WERI-Rb-1 (cell line): ENCODE data around the gene PCDHB1.

ENCODE experiments used
- DNase-seq: peaks from one replicate; pipeline ENCODE4 v3.0.0-alpha.2; 2020
- H3K27ac ChIP-seq: fragments of 250-450 bp; sonication (Bioruptor Pico); 2 replicates; pipeline ENCODE4 v1.5.1; 2020; ENCODE audit warnings: mild to moderate bottlenecking, moderate library complexity
- H3K27me3 ChIP-seq: fragments of 250-450 bp; sonication (Bioruptor Pico); 2 replicates; pipeline ENCODE4 v1.5.1; 2021; ENCODE audit warnings: mild to moderate bottlenecking, low read depth, moderate library complexity; ENCODE audit not compliant: insufficient read depth, severe bottlenecking
- H3K36me3 ChIP-seq: fragments of 250-450 bp; sonication (Bioruptor Pico); 2 replicates; pipeline ENCODE4 v1.5.1; 2020; ENCODE audit warnings: mild to moderate bottlenecking, moderate library complexity
- H3K4me3 ChIP-seq: 2 replicates; pipeline ENCODE4 v1.5.1; 2011; ENCODE audit warnings: low read depth, mild to moderate bottlenecking, control low read depth, low read length
- H3K9me3 ChIP-seq: fragments of 250-450 bp; sonication (Bioruptor Pico); 2 replicates; pipeline ENCODE4 v1.5.1; 2021; ENCODE audit warnings: mild to moderate bottlenecking, moderate library complexity; ENCODE audit not compliant: severe bottlenecking
- TF ChIP-seq, protein P1 (sequence below): IDR thresholded peaks from 2 replicates; pipeline ENCODE4 v1.5.1; 2011; ENCODE audit warnings: low read depth, mild to moderate bottlenecking, control low read depth, inconsistent platforms, low read length

PCDHB1 gene

GRCh38 chr5:141031006-141031405 is 20.2 kb upstream of the PCDHB1 start:
- H3K27ac ChIP-seq: no peak overlapping the region
- TF ChIP-seq, protein P1, sequence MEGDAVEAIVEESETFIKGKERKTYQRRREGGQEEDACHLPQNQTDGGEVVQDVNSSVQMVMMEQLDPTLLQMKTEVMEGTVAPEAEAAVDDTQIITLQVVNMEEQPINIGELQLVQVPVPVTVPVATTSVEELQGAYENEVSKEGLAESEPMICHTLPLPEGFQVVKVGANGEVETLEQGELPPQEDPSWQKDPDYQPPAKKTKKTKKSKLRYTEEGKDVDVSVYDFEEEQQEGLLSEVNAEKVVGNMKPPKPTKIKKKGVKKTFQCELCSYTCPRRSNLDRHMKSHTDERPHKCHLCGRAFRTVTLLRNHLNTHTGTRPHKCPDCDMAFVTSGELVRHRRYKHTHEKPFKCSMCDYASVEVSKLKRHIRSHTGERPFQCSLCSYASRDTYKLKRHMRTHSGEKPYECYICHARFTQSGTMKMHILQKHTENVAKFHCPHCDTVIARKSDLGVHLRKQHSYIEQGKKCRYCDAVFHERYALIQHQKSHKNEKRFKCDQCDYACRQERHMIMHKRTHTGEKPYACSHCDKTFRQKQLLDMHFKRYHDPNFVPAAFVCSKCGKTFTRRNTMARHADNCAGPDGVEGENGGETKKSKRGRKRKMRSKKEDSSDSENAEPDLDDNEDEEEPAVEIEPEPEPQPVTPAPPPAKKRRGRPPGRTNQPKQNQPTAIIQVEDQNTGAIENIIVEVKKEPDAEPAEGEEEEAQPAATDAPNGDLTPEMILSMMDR: no peak
- no peak for DNase-seq
- no peaks in the 10 kb centered on the region for H3K9me3 ChIP-seq
- no peaks in the 10 kb centered on the region for H3K36me3 ChIP-seq
- no peaks in the 10 kb centered on the region for H3K27me3 ChIP-seq
- no peak overlapping the region for H3K4me3 ChIP-seq

GRCh38 chr5:141032626-141033025 is 18.5 kb upstream of the PCDHB1 start:
- TF ChIP-seq, protein P1: no peak
- Histone ChIP-seq H3K9me3 (no peaks in the 10 kb centered on the region), H3K4me3 (no peak overlapping the region), H3K36me3 (no peaks in the 10 kb centered on the region), H3K27me3 (no peaks in the 10 kb centered on the region), H3K27ac (no peak overlapping the region)
- DNase-seq: no peak

GRCh38 chr5:141039061-141039460 is 12.1 kb upstream of the PCDHB1 start:
- no peak for DNase-seq
- TF ChIP-seq, protein P1: no peak
- no peak overlapping the region for H3K4me3 ChIP-seq

GRCh38 chr5:141039517-141039916 is 11.7 kb upstream of the PCDHB1 start:
- peak overlapping the region; percentile 99 for H3K27ac ChIP-seq
- no peaks in the 10 kb centered on the region for H3K27me3 ChIP-seq
- no peaks in the 10 kb centered on the region for H3K36me3 ChIP-seq
- H3K4me3 ChIP-seq: peak overlapping the region; percentile 95
- TF ChIP-seq, protein P1: no peak
- no peak for DNase-seq
- no peaks in the 10 kb centered on the region for H3K9me3 ChIP-seq

More at GRCh38 chr5:141039061-141039460, 12.1 kb upstream of the PCDHB1 start:
- Histone ChIP-seq H3K27ac (no peak overlapping the region), H3K27me3 (no peaks in the 10 kb centered on the region), H3K9me3 (no peaks in the 10 kb centered on the region), H3K36me3 (no peaks in the 10 kb centered on the region)

- Histone ChIP-seq H3K9me3 (no peaks in the 10 kb centered on the region), H3K4me3 (peak overlapping the region; percentile 95), H3K27me3 (no peaks in the 10 kb centered on the region), H3K27ac (peak overlapping the region; percentile 99), H3K36me3 (no peaks in the 10 kb centered on the region)
- DNase-seq: peak; percentile 80
- TF ChIP-seq, protein P1: peak; percentile 62; the same call in 1 of the 2 replicates
Observed at GRCh38 chr5:141040093-141040770, 10.9 kb upstream of the PCDHB1 start.
